ENCODE data around the gene PASK. TPM values are rescaled to one million over a fixed set of nuclear protein-coding genes. Genes with fewer than 3 reads are reported as not detected.

PASK gene
- total RNA-seq, 1 donor from 2014 or later, result 2.9 TPM

DNA sequence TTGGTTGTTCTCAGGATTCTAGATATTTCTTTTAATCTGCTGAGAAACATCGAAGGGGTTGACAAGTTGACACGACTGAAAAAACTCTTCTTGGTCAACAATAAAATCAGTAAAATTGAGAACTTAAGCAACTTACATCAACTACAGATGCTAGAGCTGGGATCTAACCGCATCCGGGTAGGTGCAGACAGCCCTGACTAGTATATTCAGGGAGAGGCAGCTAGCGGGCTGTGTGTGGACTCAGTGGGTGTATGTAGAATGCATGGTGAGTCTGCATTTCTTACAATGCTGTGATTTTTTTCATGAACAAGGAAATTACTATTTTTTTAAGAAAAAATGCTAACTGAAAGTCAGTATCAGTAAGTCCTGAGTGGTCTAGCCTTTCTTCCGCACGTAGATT lies 11.0 kb upstream of the PASK start:
- no peaks in the 10 kb centered on the region for H3K27me3 ChIP-seq (ENCODE audit: control insufficient read depth, insufficient read depth, low read length)
- FAIRE-seq (no peak), DNase-seq (ENCODE audit: low read depth) (no peak)
- TF ChIP-seq, protein P1, sequence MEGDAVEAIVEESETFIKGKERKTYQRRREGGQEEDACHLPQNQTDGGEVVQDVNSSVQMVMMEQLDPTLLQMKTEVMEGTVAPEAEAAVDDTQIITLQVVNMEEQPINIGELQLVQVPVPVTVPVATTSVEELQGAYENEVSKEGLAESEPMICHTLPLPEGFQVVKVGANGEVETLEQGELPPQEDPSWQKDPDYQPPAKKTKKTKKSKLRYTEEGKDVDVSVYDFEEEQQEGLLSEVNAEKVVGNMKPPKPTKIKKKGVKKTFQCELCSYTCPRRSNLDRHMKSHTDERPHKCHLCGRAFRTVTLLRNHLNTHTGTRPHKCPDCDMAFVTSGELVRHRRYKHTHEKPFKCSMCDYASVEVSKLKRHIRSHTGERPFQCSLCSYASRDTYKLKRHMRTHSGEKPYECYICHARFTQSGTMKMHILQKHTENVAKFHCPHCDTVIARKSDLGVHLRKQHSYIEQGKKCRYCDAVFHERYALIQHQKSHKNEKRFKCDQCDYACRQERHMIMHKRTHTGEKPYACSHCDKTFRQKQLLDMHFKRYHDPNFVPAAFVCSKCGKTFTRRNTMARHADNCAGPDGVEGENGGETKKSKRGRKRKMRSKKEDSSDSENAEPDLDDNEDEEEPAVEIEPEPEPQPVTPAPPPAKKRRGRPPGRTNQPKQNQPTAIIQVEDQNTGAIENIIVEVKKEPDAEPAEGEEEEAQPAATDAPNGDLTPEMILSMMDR (IDR thresholded peaks at IDR 0.05; ENCODE audit: insufficient read depth, low read length, severe bottlenecking), result no peak
- peaks cover 29% of the 10 kb centered on the region for H3K36me3 ChIP-seq (ENCODE audit: control insufficient read depth, insufficient read depth, low read length)
- no peak overlapping the region for H3K4me3 ChIP-seq (ENCODE audit: low read depth, low read length)

DNA sequence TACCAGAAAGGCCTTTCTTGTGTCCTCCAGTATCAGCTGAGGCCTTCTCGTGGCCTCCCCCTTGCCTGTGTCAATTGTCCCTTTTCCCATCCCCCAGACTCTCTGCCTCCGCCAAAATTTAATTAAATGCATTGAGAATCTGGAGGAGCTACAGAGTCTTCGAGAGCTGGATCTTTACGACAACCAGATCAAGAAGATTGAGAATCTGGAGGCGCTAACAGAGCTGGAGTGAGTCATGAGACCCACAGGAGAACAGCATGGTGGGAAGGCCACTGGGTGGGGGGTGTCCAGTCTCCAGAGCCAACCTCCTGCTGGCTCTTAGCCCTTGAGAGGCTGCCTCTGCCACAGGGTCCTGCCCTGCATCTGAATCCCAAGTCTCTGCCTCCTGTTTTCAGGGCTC lies 9.8 kb upstream of the PASK start:
- FAIRE-seq (no peak), DNase-seq (ENCODE audit: low read depth) (no peak)
- peaks cover 29% of the 10 kb centered on the region for H3K36me3 ChIP-seq (ENCODE audit: control insufficient read depth, insufficient read depth, low read length)

DNA sequence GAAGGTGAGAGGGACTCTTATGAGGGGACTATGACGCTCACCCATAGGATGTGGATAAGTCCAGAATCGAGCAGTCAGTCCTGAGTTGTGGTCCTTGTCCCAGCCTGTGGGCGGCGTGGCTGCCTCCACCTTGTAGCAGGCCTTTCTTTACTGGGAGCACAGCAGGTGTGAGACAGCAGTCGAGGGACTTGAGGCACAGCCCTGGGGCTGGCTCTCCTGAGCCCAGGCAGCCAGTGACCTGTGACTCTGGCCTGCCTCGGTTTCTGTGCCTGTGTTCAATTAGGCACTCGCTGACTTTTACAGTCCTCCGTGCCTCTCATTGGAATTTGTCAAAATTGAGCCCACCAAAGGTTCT lies 9.3 kb upstream of the PASK start:
- TF ChIP-seq, protein P1 (IDR thresholded peaks at IDR 0.05; ENCODE audit: insufficient read depth, low read length, severe bottlenecking), result no peak
- no peak for DNase-seq (ENCODE audit: low read depth)
- Histone ChIP-seq H3K27me3 (ENCODE audit: control insufficient read depth, insufficient read depth, low read length) (no peaks in the 10 kb centered on the region), H3K4me3 (ENCODE audit: low read depth, low read length) (no peak overlapping the region), H3K36me3 (ENCODE audit: control insufficient read depth, insufficient read depth, low read length) (peaks cover 25% of the 10 kb centered on the region)
- no peak for FAIRE-seq

More for the DNA sequence above, 9.8 kb upstream of the PASK start:
- no peaks in the 10 kb centered on the region for H3K27me3 ChIP-seq (ENCODE audit: control insufficient read depth, insufficient read depth, low read length)
- H3K4me3 ChIP-seq (ENCODE audit: low read depth, low read length), result no peak overlapping the region
- TF ChIP-seq, protein P1 (IDR thresholded peaks at IDR 0.05; ENCODE audit: insufficient read depth, low read length, severe bottlenecking), result no peak

DNA sequence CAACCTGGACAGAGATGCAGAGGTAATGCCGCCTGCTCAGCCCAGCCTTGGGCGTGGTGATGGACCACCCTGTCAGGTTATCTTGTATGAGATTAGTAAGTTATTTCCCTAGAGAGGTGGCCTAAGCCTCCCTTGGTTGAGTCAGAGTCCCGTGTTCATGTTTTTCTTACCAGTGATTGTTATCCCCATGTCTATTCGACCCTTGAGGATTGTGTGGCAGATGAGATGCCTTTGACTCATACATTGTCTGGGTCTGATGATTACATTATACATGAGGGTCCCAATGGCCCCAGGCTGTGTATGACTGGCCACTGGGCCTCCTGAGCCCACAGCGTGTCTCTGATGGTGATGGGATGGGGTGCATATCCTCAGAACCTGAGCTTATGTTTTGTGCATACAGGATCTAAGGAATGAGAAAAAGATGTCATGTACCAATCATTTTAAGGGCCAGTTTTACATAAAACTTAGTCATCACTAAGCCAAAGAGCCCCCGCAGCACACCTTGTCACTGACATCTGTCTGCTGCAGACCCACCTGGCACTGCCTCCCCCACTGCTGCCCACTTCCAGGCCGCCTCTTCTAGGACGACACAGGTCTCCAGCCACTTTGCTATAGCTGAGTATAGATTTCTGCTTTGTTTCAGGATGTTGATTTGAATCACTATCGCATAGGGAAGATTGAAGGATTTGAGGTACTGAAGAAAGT lies 8.7 kb upstream of the PASK start:
- H3K27me3 ChIP-seq (ENCODE audit: control insufficient read depth, insufficient read depth, low read length), result no peaks in the 10 kb centered on the region
- H3K4me3 ChIP-seq (ENCODE audit: low read depth, low read length), result no peak overlapping the region
- DNase-seq (ENCODE audit: low read depth) (no peak), FAIRE-seq (no peak)
- TF ChIP-seq, protein P1 (IDR thresholded peaks at IDR 0.05; ENCODE audit: insufficient read depth, low read length, severe bottlenecking), result no peak
- H3K36me3 ChIP-seq (ENCODE audit: control insufficient read depth, insufficient read depth, low read length), result peaks cover 23% of the 10 kb centered on the region

DNA sequence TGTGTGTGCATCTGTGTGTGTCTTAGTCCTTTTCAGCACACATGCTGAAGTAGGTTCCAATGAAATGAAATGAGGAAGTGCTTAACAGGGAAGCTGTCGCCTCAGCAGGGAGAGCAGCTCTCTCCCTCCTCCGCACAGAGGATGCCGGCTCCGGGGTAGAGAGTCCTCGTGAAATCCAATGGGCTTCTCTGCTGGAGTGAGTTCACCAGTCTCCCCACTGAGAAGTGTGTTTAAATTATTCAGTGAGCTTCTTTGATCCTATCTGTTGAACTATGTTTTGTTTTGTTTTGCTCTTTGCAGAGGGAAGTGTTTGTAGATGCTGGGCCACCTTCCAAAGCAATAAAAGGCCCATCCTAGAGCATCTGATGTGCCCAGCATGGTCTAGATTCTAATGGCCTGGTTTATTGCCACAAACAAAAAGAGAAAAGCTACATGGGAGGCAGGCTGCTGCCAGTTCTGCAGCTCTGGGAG lies 7.7 kb upstream of the PASK start:
- H3K36me3 ChIP-seq (ENCODE audit: control insufficient read depth, insufficient read depth, low read length), result peaks cover 23% of the 10 kb centered on the region
- no peak overlapping the region for H3K4me3 ChIP-seq (ENCODE audit: low read depth, low read length)
- no peaks in the 10 kb centered on the region for H3K27me3 ChIP-seq (ENCODE audit: control insufficient read depth, insufficient read depth, low read length)
- FAIRE-seq (no peak), DNase-seq (ENCODE audit: low read depth) (no peak)
- TF ChIP-seq, protein P1 (IDR thresholded peaks at IDR 0.05; ENCODE audit: insufficient read depth, low read length, severe bottlenecking), result no peak

DNA sequence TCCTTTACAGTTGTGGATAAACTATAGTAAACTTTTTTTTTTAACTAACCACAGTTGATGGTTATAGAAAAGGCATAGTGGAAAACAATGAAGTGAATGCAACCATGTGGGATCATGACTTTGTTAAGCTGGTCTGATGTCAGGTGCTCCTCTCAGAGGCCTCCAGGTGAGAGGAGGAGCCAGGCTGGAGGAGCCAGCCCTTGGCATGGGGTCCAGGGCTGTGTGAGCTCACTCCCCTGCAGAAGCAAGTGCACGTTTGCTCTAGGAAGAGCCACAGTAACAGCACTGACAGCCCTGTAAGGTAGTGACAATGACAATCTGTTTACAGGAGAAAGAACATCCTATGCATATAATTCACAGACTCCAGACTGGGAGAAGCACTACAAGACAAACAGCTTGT lies 6.7 kb upstream of the PASK start:
- DNase-seq (ENCODE audit: low read depth) (no peak), FAIRE-seq (no peak)
- Histone ChIP-seq H3K4me3 (ENCODE audit: low read depth, low read length) (no peak overlapping the region), H3K27me3 (ENCODE audit: control insufficient read depth, insufficient read depth, low read length) (no peaks in the 10 kb centered on the region), H3K36me3 (ENCODE audit: control insufficient read depth, insufficient read depth, low read length) (peaks cover 20% of the 10 kb centered on the region)
- TF ChIP-seq, protein P1 (IDR thresholded peaks at IDR 0.05; ENCODE audit: insufficient read depth, low read length, severe bottlenecking), result no peak
